ENCODE data around the gene ALS2CL.
A peak's percentile ranks its signal among the peaks of the same experiment; 100 is the strongest.

ALS2CL gene

DNA sequence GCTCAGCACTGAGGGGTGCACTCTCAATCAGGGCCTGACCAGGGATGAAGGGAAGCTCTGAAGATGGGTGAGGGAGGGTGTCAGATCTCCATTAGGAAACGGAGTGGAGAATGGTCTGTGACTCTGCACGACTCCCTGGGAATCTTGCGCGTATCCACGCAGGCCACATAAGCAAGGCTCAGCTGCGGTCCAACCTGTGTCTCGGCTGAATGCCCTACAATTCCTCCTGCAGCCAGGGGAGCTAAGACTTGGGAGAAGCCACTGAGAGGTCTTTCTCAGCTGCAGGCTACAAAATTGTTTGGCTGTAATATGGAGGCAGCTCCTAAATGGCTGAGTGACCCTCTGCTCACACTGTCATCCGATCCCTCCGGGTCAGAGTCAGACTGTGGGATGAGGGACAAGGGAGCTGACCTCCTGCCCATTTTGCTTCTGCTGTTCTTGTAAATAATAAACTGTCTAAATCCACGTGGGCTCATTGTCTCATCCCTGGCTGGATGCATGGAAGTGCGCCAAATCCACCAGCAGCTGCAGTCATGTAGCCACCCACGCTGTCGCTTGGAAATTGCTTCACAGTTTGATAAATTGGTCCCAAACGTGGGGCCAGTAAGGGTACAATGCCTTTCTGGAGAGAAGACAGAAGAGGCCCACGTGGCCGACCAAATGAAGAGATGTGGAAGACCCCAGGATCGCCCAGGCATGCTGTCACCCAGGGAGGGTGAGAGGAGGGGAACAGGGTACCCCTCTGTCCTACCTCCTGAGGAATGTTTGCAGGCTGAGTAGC is 30.5 kb downstream of the ALS2CL start:
- DNase-seq = peak; percentile 81

DNA sequence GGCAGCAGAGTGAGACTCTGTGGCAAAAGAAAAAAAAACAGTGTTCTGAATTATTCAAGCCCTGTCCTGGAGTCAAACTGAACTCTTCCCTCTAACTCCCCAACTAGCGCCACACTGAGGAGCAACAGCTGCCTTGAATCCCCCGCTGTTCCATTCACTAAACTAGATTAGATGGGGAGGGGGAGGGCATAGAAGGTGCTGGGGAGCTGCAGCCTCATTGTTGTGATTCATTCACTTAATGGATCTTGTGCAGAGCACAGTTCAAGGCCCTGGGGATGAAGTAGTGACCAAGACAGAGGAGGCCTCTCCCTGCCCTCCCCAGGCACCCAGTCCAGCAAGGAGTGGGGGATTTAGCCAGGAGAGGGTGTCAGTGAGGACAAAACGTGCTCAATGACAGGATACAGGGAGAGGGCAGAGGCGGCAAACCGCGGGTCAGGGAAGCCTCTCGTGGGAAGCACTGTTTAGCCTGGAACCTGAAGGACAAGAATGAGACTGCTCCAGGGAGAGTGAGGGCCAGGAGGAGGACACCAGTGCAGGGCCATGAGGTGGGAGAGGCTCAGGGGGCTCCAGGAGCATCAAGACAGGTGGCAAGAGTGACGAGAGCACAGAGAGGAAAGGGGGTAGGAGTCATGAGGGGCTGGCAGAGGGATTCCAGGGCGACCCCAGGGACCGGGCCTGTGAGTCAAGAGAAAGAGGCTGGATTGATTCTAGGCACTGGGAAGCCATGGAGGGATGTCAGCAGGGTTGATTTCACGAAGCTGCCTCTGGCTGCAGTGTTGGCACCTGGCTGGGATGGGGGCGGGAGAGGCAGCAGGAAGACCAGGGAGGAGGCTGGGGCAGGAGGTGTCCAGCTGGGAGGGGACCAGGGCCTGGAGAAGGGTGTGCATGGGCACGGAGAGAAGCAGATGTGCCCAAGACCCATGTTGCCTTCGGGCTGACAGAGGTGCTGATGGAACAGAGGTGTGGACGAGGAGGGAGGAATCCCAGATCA is 31.4 kb downstream of the ALS2CL start:
- no peak for DNase-seq

DNA sequence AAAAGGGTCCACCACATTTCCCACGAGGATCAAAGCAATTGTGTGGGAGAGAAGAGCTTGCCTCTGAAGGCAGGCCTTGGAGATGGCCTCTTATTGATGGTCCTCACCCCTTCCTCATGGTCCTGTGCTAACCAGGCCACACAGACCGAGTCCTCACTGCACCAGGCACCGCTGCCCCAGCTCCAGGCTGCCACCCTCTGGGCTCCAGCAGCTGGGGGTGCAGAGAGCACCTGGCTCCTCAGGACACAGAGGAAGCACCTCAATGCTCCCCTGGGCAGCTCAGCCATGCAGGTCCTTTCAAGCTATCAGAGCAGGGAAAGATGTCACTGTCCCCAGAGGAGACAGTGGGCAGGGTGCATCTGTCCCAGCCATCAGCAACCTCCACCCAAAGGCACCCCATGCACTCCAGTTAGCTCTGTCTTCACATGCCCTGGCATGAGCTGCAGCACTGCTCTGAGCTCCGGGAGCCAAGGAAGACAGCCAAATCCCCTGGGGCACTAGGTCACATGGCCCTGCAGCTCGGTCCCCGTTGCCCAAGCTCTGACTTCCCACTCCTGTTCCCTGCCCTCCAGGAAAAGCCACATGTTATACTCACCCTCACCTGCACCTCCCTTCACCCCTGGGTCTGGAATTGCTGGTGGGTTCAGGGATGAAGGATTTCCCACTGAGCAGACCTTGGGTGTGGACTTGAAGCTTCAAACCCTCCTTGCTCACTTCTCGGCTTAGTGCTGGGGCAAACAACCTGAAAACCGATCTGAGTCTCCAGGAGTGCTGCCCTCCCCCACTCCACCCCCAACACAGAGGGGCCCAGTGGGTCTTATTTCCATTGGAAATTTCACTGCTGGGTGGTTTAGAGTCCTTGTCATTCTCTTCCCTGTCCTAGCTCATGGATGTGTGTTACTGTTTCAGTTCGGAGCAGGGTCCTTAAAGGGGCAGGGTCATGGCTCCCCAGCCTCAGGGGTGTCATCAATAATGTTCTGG is 32.6 kb downstream of the ALS2CL start:
- peak; percentile 34 for DNase-seq

DNA sequence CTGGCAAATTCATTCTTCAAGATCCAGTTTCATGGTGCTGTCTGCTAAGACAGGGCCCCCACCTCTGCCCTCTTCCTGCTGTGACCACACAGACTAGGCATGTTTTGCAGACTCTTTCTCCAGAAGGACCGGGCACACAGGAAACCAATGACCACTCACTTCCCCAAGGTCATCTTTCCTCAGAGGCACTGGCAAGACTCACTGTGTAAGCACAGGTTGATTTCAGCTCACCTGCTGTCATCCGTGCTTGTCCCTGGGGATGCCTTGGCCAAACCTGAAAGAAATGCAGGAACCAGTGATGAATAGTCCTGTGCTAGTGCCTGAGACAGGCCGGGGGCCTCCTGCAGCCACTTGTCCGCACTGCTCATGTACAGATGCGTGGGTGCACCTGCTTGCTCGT is 33.5 kb downstream of the ALS2CL start:
- DNase-seq = no peak

DNA sequence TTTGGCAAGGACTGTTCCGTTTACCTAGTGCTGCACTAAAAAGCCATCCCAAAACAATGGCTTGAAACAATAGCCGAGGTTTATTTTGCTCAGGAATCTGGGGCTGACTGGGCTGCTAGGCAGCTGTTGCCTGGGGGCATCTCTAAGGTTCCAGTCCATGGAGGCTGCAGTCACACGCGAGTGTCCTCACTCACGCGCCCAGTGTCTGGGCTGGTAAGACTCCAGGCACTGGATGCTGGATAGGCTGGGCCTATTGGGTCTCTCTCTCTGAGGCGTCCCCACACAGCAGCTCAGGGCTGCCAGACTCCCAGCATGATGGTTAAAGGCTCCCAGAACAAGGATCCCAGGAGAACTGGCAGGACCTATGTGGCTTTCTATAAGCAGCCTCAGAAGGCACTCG is 34.2 kb downstream of the ALS2CL start:
- DNase-seq = peak; percentile 41

DNA sequence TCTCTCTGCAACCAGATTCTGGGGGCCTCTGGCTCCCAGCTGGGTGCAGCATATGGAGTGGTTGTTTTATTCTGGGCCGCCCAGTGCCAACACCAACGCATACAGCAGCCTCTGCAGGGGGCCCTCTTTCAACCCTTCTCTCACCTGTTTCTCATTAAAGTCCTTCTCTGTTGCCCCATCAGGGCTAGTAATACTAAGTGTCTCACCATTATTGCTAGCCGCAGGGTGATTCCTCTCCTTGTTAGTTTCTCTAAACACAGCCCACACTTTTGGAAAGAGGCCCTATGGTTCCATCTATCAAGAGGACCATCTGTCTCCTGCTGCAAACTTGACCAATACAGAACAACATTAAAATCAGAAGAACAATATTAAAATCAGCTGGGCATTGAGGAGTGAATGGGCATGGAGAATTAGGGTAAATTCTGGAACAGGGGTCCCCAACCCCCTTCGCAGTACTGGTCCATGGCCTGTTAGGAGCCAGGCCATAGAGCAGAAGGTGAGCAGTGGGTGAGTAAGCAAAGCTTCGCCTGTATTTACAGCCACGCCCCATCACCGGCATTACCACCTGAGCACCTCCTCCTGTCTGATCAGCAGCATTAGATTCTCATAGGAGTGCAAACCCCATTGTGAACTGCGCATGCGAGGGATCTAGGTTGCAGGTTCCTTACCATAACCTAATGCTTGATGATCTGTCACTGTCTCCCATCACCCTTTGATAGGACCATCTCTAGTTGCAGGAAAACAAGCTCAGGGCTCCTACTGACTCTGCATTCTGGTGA is 36.5 kb downstream of the ALS2CL start:
- no peak for DNase-seq

DNA sequence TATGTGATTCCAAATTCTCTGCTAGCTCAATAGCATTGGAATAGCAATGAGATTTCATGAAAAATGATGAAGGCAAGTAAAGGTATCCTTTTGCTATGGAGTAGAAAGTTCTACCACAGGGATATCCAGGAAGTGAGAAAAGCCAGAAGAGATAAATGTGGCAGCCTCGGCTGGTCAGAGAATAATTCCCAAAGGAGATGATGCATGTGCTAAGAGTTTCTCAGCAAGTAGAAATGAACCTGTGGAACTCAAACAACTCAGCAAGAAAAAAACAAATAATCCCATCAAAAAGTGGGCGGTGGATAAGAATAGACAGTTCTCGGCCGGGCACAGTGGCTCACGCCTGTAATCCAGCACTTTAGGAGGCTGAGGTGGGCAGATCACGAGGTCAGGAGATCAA is 38.2 kb downstream of the ALS2CL start:
- DNase-seq = no peak

DNA sequence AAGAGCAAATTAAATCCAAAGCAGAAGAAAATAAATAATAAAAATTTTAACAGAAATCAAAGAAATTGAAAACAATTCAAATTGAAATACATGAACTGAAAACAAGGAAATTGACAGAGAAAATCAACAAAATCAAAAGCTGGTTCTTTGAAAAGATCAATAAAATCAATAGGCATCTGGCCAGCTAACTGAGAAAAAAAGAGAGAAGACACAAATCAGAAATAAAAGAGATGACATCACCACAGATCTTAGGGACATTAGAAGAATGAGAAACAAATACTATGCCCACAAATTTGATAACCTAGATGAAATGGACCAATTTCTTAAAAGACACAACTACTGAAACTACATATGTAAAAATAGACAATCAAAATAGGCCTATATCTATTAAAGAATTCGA is 42.4 kb downstream of the ALS2CL start:
- DNase-seq = no peak

DNA sequence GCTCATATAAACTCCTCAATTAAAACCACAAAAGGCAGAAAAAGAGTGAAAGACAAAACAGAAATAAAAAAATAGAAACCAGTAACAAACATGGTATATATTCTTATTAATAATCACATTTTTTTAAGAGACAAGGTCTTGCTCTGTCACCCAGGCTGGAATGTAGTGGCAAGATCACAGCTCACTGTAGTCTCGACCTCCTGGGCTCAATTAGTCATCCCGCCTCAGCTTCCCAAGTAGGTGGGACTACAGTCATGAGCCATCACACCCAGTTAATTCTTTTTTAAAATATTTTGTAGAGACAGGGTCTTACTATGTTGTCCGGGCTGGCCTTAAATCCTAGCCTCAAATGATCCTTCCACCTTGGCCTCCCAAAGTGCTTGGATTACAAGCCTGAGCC is 44.0 kb downstream of the ALS2CL start:
- no peak for DNase-seq

DNA sequence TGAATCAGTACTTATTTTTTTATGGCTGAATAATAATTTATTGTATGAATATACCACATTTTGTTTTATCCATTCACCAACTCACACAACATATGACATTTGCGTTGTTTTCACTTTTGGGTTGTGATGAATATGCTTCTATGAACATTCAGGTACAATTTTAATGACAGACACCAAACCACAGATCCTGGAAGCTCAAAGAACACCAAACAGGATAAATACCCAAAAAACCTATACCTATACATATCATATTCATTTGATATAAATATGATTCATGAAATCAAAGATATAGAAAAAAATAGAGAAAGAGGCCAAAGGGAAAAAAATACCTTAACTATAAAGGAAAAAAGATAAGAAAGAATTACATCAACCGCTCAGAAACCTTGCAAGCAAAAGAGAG is 45.4 kb downstream of the ALS2CL start:
- DNase-seq = no peak

DNA sequence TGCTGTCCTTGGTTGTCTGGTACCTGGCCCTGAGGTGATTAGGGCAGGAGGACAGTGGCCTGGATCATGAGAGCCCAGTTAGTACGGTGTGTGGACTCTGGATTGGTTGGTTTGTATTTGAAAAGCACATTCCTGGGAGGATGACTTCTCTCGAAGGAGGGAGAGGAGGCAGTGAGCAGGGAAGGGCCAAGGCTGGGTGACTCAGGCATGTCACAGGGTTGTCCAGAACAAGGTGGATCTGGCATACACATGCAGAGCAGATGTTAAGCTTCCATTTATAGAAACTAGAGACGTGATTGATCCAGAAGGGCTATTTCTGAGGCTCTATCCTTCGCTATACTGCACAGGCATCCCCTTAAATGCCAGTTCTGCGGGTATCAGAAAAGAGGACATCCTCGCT is 46.8 kb downstream of the ALS2CL start:
- no peak for DNase-seq

DNA sequence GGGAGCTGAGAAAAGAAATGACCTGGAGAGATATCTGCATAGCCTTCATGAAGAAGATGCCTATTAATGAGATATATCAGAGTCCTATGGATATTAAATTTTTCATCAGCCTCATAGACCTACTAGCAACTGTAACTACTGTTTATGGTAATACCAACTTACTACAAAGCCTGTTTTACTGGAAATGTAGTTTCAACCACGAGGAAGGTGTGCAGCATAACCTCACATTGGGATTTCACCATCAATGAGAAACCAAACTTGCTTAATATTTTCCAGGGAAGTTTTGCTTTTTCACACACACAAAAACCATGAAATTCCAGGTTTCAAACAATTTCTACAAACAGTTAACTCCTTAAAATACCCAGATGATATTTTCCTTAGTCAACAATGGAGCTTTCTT is 49.8 kb downstream of the ALS2CL start:
- DNase-seq = no peak

DNA sequence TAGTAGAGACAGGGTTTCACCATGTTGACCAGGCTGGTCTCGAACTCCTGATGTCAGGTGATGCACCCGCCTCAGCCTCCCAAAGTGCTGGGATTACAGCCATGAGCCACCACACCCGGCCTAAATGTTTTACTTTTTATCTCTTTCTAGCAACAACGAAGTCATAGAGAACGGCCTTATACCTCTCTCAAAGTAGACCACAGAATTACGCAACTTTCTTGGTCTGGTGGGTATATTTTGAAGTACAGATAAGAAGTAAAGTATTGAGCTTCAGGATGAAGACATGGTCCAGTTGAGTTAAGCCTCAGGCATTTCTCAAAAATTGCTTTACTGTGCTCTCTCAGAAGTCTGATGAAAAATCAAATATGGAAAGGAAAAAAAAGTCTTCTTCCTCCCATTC is 50.5 kb downstream of the ALS2CL start:
- no peak for DNase-seq

DNA sequence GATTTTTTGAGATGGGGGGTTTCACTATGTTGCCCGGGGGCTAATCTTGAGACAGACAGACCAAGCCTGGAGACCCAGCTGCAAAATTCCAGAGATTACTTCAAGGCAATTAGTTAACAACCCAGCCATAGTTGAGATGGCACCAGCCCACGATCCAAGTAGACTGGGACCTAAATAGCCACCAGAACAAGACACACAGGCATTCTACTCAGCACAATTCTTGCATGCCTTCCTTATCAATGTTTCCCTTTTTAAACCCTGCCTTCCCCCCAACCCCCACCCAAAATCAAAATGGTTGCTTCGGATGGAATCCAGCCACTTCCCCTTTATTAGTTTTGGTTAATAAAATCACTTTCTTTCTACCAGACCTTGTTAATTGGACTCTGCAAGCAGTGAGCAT is 52.6 kb downstream of the ALS2CL start:
- DNase-seq = no peak

DNA sequence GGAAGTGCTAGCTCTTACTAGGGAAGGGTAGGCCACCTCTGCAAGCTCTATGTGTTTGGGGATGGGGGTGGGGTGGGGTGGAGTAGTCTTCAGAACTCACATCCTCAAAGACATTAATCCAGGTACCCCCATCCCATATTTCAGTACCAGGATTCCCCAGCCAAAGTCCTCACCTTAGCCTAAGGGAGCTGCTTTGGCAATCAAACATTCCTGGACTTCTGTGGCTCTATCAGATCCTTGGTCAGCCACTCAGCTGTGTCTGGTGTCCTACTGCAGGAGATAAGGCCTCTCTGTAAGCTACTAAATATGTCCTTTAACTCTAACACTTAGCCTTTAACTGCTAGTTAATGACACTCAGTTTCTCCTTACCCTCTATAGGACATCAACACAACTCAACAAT is 54.3 kb downstream of the ALS2CL start:
- no peak for DNase-seq

DNA sequence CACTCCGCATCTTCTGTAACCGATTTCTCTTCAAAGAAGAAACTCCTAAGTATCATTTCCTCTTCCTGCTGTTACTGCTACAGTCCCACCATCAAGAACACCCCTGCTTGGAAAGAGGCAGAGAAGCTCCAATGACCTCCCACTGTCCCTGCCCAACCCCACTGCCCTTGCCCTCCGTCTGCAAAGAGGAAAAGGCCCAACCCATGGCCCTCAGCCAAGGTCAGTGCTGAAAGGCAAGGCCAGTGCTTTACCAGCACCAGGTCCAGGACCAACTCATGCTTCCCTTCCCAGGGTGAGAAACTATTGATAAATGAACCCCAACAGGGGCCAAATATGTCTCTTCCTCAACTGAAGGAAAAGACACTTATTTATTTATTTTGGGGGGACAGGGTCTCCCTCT is 58.6 kb downstream of the ALS2CL start:
- no peak for DNase-seq

DNA sequence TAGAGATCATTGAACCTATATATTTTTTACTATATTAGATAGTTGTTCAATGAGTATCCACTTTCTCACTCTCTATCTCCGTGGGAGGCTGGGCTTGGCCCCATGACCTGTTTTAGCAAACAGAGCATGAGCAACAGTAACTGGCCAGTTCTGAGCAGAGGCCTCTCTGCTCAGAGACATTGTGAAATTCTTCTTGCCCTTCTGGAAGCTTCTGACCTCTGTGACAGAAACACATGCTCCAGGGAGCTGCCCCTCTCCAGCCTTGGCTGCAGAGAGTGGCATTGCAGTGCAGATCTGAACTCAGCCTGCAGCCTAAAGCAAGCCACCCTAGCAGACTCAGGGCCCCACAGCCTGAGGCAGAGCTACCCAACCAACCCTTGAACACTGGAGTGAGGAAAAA is 60.7 kb downstream of the ALS2CL start:
- DNase-seq = no peak

DNA sequence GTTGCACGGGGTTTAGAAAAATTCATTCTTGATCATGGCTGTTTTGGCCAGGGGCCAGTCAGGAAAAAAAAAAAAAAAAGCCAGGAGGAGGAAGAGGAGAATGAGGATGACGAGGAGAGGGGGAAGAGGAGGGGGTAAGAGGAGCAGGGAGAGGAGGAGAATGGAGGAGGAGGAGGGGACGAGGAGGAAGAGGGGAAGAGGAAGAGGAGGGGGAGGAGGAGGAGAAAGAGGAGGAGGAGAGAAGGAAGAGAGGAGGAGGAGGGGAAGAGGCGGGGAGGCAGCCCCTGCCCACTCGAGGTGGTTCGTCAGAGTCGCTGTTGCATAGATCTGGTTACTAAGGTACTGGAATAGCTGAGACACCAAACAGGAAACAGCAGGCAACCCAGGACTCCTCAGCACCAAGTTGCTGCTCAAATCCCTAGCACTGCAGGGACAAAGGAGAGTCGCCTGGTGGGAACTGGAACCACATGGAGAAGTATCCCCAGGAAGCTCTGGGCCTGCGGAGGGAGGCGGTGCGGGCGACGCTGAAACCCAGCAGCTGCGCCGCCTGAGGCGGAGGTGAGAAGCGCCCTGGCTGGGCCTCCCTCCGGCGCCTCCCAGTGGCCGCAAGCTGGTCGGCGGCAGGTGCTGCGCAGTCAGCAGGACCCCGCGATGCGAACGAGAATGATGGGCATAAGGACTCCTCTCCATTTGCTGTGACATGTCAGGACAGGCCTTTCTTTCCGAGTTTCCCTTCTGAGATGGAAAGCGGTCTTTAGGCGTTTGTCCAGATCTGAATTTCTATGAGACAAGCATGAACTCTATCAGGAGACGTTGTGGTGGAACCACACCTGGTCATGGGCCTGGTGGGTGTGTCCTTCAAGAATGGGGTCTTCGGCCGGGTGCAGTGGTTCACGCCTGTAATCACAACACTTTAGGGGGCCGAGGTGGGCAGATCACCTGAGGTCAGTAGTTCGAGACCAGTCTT is 63.6 kb downstream of the ALS2CL start:
- DNase-seq = peak; percentile 94

DNA sequence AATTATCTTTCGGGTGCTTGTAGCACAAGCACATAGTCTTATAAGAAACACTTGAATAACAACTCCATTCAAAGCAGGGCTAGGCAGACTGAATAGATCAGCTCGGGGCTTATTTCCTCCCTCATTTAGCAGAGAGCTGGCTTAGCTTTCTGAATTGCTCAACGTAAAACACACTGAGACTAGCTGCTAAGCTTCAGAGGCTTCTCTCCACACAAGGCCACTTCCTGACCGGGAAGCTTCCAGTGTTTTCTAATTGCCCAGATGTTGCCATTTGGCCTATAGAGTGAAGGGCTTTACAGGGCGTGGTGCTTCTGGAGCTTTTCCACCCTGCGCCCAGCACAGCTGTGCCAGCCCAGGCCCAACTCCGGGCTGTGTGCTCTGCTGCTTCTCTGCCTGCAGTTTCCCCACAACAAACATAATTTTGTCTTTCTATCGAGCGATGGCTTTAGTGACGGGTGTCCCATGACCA is 64.5 kb downstream of the ALS2CL start:
- DNase-seq = peak; percentile 63

DNA sequence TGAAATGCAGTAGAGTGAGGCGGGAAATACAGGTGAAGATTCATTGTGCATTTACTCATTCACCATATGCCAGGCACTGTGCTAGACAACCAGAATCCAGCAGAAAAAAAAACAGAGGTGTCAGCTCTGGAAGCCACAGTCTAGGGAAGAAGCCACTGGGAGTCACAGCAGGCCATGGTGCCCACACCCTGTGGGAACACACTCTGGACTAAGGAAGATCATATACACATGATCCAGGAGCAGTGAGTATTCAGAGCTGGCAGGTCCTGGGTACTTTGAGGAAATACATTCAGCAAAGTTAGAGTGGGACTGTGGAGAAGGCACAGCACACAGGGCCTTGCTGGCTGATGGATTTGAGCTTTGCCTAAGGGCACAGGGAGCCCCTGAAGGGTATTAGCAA is 66.4 kb downstream of the ALS2CL start:
- DNase-seq = no peak

DNA sequence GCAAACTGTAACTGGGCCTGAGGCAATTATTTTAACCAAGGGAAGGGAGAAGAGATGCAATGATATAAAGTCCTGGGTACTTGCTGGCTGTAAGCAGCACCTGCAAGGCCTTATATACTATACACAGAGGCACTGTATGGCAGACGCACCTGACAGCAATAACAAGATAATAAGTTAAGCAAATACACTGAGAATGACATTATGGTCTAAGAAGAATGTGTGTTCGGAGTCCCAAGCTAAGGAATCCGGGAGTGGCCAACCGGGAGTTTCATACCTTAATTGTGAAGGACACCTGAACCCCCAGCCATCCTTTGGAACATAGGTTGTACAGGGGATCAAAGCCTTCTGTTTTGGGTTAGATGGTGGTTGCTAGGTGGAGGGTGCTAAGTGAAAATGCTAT is 67.4 kb downstream of the ALS2CL start:
- DNase-seq = no peak
